Measurements from ENCODE around the gene RFC2.

The RFC2 gene

DNA sequence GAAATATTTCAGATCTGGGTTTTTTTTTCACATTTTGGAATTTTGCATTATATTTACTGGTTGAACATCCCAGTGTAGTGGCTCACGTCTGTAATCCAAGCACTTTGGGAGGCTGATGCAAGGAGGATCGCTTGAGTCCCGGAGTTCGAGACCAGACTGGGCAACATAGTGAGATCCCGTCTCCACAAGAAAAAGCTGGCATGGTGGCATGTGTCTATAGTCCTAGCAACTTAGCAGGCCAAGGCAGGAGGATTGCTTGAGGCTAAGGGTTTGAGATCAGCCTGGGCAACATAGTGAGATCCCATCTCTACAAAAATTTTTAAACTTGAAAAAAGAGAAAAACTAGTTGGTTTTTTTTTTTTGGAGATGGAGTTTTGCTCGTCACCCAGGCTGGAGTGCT is 6.0 kb downstream of the RFC2 start:
- Histone ChIP-seq H3K36me3 (ENCODE audit: insufficient read depth) (peaks cover 19% of the 10 kb centered on the region; the same call in 1 of the 2 replicates), H3K4me1 (ENCODE audit: low read depth, poor library complexity, severe bottlenecking) (peaks cover 8% of the 10 kb centered on the region), H4K20me1 (ENCODE audit: insufficient read depth) (no peaks in the 10 kb centered on the region)

DNA sequence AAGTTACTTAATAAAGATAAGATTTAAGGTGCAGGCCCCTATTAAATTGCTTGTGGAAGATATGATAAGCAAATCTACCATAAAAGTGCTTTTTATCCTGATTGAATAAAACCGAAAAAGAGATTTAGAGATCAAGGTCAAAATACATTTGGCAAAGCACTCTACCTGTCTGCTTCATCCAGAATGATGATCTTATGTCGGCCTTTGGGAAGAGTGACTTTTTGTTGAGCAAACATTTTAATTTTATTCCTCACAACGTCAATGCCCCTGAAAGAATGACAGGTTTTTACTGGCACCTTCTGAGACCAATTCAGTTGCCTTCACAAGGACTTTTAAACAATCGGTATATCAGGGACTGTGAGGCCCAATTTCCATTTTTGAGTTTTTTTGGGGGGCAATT is 7.7 kb downstream of the RFC2 start:
- no peaks in the 10 kb centered on the region for H3K27me3 ChIP-seq (ENCODE audit: insufficient read depth, low read depth)
- no peak overlapping the region for H3K9ac ChIP-seq
- no peak overlapping the region for H2AFZ ChIP-seq (ENCODE audit: low read depth)
- TF ChIP-seq, protein P1, sequence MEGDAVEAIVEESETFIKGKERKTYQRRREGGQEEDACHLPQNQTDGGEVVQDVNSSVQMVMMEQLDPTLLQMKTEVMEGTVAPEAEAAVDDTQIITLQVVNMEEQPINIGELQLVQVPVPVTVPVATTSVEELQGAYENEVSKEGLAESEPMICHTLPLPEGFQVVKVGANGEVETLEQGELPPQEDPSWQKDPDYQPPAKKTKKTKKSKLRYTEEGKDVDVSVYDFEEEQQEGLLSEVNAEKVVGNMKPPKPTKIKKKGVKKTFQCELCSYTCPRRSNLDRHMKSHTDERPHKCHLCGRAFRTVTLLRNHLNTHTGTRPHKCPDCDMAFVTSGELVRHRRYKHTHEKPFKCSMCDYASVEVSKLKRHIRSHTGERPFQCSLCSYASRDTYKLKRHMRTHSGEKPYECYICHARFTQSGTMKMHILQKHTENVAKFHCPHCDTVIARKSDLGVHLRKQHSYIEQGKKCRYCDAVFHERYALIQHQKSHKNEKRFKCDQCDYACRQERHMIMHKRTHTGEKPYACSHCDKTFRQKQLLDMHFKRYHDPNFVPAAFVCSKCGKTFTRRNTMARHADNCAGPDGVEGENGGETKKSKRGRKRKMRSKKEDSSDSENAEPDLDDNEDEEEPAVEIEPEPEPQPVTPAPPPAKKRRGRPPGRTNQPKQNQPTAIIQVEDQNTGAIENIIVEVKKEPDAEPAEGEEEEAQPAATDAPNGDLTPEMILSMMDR (conservative IDR thresholded peaks at IDR 0.05; ENCODE audit: low read depth, low read length), result no peak
- no peak overlapping the region for H3K4me3 ChIP-seq (IDR thresholded peaks at IDR 0.05; ENCODE audit: insufficient read depth, low read depth, low read length)
- H3K36me3 ChIP-seq (ENCODE audit: insufficient read depth), result peaks cover 31% of the 10 kb centered on the region; the same call in 1 of the 2 replicates
- H4K20me1 ChIP-seq (ENCODE audit: insufficient read depth), result no peaks in the 10 kb centered on the region
- H3K4me2 ChIP-seq, result no peak overlapping the region
- 0 out of 2 replicates have a peak, but pooled peaks cover 11% of the 10 kb centered on the region for H3K79me2 ChIP-seq (ENCODE audit: insufficient read depth, low read depth)
- no peaks in the 10 kb centered on the region for H3K4me1 ChIP-seq (ENCODE audit: low read depth, poor library complexity, severe bottlenecking)
- no peak overlapping the region for H3K27ac ChIP-seq

More for the DNA sequence above, 6.0 kb downstream of the RFC2 start:
- Histone ChIP-seq H3K9ac (no peak overlapping the region), H3K4me2 (no peak overlapping the region), H3K79me2 (ENCODE audit: insufficient read depth, low read depth) (peaks cover 21% of the 10 kb centered on the region), H3K4me3 (IDR thresholded peaks at IDR 0.05; ENCODE audit: insufficient read depth, low read depth, low read length) (no peak overlapping the region), H3K27ac (no peak overlapping the region), H2AFZ (ENCODE audit: low read depth) (no peak overlapping the region), H3K27me3 (ENCODE audit: insufficient read depth, low read depth) (no peaks in the 10 kb centered on the region)
- TF ChIP-seq, protein P1 (conservative IDR thresholded peaks at IDR 0.05; ENCODE audit: low read depth, low read length), result no peak

DNA sequence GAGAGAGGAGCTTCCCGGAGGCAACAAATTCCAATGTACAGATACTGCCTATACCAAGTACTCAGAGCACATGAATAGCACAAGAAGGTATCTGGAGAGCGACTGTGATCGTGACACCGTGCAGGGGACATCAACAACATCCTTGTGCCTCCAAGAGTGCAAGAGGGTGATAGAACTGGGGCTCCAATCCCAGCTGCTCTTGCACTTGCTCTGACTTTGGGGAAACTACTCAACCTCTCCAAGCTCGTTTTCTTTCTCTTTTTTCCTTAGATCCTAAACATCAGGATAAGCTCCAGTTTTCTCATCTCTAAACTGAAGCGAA is 12.1 kb downstream of the RFC2 start:
- Histone ChIP-seq H3K4me3 (IDR thresholded peaks at IDR 0.05; ENCODE audit: insufficient read depth, low read depth, low read length) (no peak overlapping the region), H3K4me2 (no peak overlapping the region), H4K20me1 (ENCODE audit: insufficient read depth) (no peaks in the 10 kb centered on the region), H2AFZ (ENCODE audit: low read depth) (no peak overlapping the region), H3K9ac (no peak overlapping the region), H3K4me1 (ENCODE audit: low read depth, poor library complexity, severe bottlenecking) (no peaks in the 10 kb centered on the region), H3K36me3 (ENCODE audit: insufficient read depth) (peaks cover 23% of the 10 kb centered on the region; the same call in 1 of the 2 replicates), H3K27ac (no peak overlapping the region), H3K27me3 (ENCODE audit: insufficient read depth, low read depth) (no peaks in the 10 kb centered on the region), H3K79me2 (ENCODE audit: insufficient read depth, low read depth) (no peaks in the 10 kb centered on the region)
- TF ChIP-seq, protein P1 (conservative IDR thresholded peaks at IDR 0.05; ENCODE audit: low read depth, low read length), result no peak

DNA sequence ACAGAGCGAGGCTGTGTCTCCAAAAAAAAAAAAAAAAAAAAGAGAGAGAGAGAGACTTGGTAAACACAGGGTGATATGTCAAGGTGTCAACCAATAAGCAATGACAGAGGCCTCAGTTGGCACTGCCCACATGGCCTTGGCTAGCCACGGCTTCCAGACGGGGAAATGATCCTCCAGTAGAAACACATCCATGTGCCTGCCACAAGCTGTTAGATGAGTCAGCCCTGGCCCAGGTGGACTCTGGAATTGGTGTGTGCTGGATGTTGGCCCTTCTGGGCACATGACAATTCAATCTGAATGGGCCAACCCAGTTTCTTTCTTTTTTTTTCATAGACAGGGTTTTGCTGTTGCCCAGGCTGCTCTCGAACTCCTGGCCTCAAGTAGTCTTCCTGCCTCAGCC is 13.7 kb downstream of the RFC2 start:
- no peak overlapping the region for H3K27ac ChIP-seq
- H3K79me2 ChIP-seq (ENCODE audit: insufficient read depth, low read depth), result no peaks in the 10 kb centered on the region
- H3K4me1 ChIP-seq (ENCODE audit: low read depth, poor library complexity, severe bottlenecking), result peaks cover 5% of the 10 kb centered on the region
- TF ChIP-seq, protein P1 (conservative IDR thresholded peaks at IDR 0.05; ENCODE audit: low read depth, low read length), result no peak
- no peaks in the 10 kb centered on the region for H4K20me1 ChIP-seq (ENCODE audit: insufficient read depth)
- H3K9ac ChIP-seq, result no peak overlapping the region
- H3K4me3 ChIP-seq (IDR thresholded peaks at IDR 0.05; ENCODE audit: insufficient read depth, low read depth, low read length), result no peak overlapping the region
- no peak overlapping the region for H3K4me2 ChIP-seq
- H3K27me3 ChIP-seq (ENCODE audit: insufficient read depth, low read depth), result no peaks in the 10 kb centered on the region
- H3K36me3 ChIP-seq (ENCODE audit: insufficient read depth), result peaks cover 29% of the 10 kb centered on the region; the same call in 1 of the 2 replicates
- H2AFZ ChIP-seq (ENCODE audit: low read depth), result no peak overlapping the region

Measured in KMS-11 (cell line).